Stimulated activated CD4-positive, alpha-beta T cell treated with anti-CD3 and anti-CD28 coated beads, Interleukin-2, amount 100 ng/mL, for 4 hours (primary cell): Measurements from ENCODE around the gene PRKD1.

Source experiments
- DNase-seq: peaks from one replicate; pipeline ENCODE4 v3.0.0-alpha.2; 2020; ENCODE audit warnings: low read depth

The PRKD1 gene

GRCh38 chr14:29672831-29673230 is 254.8 kb downstream of the PRKD1 start:
- DNase-seq = no peak

GRCh38 chr14:29671034-29671433 is 256.6 kb downstream of the PRKD1 start:
- DNase-seq = no peak

- no peak for DNase-seq
These were observed 259.4 kb downstream of the PRKD1 start for GRCh38 chr14:29668201-29668600.

- no peak for DNase-seq
These were observed 263.1 kb downstream of the PRKD1 start for GRCh38 chr14:29664515-29664914.

- DNase-seq = no peak
These were observed 264.3 kb downstream of the PRKD1 start for GRCh38 chr14:29663281-29663801.

GRCh38 chr14:29654901-29655550 is 272.6 kb downstream of the PRKD1 start:
- no peak for DNase-seq

GRCh38 chr14:29653303-29653702 is 274.3 kb downstream of the PRKD1 start:
- DNase-seq = no peak

GRCh38 chr14:29652571-29652970 is 275.1 kb downstream of the PRKD1 start:
- no peak for DNase-seq

GRCh38 chr14:29650554-29651269 is 276.9 kb downstream of the PRKD1 start:
- no peak for DNase-seq

GRCh38 chr14:29649170-29649569 is 278.5 kb downstream of the PRKD1 start:
- DNase-seq = no peak

- DNase-seq = no peak
These were observed 279.6 kb downstream of the PRKD1 start for GRCh38 chr14:29648045-29648444.

- DNase-seq = no peak
These were observed 282.5 kb downstream of the PRKD1 start for GRCh38 chr14:29645117-29645516.

GRCh38 chr14:29643433-29644211 is 284.0 kb downstream of the PRKD1 start:
- no peak for DNase-seq

- no peak for DNase-seq
These were observed 290.2 kb downstream of the PRKD1 start for GRCh38 chr14:29637411-29637810.

GRCh38 chr14:29636870-29637269 is 290.8 kb downstream of the PRKD1 start:
- no peak for DNase-seq

GRCh38 chr14:29630566-29631160 is 297.0 kb downstream of the PRKD1 start:
- DNase-seq = no peak

GRCh38 chr14:29629839-29630238 is 297.8 kb downstream of the PRKD1 start:
- no peak for DNase-seq

- no peak for DNase-seq
These were observed 300.5 kb downstream of the PRKD1 start for GRCh38 chr14:29627137-29627536.

- DNase-seq = no peak
These were observed 309.2 kb downstream of the PRKD1 start for GRCh38 chr14:29618323-29619067.

GRCh38 chr14:29616922-29617321 is 310.7 kb downstream of the PRKD1 start:
- DNase-seq = no peak

GRCh38 chr14:29608861-29609260 is 318.8 kb downstream of the PRKD1 start:
- no peak for DNase-seq

- DNase-seq = no peak
These were observed 320.5 kb downstream of the PRKD1 start for GRCh38 chr14:29607169-29607568.
